H54 (cell line): ENCODE measurements around the gene CSTB.

ENCODE experiments used
- DNase-seq: peaks from one replicate; pipeline ENCODE4 v3.0.0; 2011; ENCODE audit warnings: low spot score, mixed read lengths; ENCODE audit not compliant: insufficient read length
- FAIRE-seq: peaks from 3 replicates; lab custom pipeline; 2011; peaks lifted over from hg19 to GRCh38; lab: Jason Lieb, UNC
- POLR2A ChIP-seq: IDR thresholded peaks from 2 replicates; pipeline ENCODE4 v1.6.1; 2011; ENCODE audit warnings: low read depth, mild to moderate bottlenecking, low read length

Gene CSTB

DNA sequence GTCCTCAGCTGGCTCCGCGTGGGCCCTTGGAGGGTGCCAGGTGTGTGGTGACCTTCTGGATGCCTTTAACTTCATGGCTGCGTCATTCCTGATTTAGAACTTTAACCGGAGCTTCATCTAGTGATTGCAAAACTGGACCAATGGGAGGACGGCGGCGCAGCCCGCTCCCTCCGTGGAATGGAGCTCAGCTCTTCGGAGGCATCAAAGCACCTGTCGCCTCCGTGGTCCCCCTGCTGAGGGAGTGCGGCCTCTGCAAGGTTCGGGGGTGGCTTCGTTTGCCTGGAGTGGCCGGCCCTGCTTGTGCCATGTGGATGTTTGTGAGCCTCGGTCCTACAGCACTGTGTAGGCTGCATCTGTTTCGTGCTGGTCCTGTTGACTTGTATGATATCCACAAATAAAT, 14.2 kb downstream of the CSTB start:
- FAIRE-seq (no peak), DNase-seq (no peak)
- no peak for TF ChIP-seq POLR2A

DNA sequence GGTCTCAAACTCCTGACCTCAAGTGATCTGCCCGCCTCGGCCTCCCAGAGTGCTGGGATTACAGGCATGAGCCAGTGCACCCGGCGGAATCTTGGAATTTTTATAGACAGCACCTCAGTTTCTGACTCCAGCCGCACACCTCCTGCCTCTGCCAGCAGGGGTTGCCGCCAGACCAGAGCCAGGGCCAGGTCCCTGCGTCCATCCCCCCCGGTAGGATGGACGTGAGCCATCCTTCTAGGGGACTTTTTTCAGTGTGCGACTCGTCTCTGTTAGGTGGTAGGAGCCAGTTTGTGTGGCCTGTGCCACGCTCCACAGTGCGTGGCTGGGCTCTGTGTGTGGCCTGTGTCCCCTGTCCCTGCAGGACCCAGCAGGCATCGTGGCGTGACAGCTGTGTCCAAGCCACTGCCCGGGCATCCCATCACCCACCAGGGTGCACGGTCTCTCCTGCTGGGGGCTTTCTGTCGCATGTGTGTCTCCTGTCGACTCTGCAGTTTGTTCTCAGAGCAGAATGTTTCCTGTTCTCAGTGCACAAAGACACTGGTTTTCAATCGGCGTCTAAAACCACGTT, 15.6 kb downstream of the CSTB start:
- TF ChIP-seq POLR2A = no peak

DNA sequence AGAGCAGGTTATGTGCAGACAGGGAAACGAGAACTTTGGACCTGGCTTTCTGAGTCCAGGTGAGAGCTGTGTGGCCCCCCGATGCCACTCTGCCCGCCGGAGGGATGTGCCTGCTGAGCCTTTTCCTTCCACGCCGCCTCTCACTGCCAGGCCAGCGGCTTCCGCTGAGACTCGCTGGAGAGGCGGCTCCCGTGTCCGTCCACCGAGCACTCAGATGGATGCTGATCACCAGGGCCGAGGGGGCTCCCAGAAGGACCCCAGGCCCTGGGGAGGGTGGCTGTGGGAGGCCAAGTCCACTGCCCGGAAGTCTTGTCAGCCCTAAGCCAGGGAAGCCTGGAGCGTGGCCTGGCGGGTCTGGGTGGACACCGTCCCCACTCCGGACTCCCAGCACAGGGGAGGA, 16.5 kb downstream of the CSTB start:
- no peak for FAIRE-seq
- TF ChIP-seq POLR2A = no peak

More for the DNA sequence above, 15.6 kb downstream of the CSTB start:
- DNase-seq = no peak
- FAIRE-seq = no peak

DNA sequence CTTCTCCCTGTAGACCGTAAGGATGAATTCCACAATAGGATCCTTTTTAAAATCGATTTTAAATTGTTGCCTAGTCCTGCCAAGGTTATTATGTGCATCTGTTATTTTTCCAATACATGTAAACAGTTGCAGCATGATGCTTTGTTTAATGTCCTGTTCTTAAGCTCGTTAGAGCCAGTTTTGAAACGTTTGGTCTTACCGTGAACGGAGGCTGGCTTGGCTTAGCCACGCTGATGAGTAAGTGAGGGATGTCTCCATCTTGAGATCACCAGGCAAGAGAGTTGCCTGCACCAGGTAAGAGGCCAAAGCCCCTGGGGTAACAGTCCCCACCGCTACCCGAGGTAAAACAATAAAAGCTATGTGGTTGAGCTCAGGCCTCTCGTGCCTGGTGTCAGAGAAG, 17.3 kb downstream of the CSTB start:
- DNase-seq (no peak), FAIRE-seq (no peak)
- TF ChIP-seq POLR2A = no peak

More for the DNA sequence above, 16.5 kb downstream of the CSTB start:
- DNase-seq = no peak

DNA sequence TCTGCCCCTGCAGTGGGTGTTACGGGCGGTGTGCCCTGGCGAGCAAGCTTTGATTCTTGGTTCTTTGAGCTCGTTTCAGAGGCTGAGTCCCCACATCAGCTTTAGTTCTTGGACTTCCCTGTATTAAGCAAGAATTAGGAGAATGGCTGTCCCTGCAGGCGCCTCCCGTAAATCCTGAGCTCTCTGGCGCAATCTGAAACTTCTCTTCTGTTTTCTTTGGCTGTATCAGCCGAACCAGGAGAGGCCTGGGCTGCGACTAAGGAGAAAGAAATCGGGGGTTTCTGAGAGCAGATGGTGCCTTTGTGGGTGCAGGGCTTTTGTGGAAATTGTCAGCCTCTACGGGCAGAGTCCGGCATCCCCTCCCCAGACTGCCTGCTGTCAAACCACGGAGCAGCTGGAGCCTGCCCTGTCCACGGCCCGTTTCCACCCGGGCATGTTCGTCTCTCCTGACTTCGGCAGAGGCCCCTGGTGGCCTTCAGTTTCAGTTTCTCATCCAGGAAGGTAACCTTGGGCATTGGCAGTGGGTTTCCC, 17.9 kb downstream of the CSTB start:
- FAIRE-seq = no peak
- TF ChIP-seq POLR2A = no peak
- DNase-seq = no peak

DNA sequence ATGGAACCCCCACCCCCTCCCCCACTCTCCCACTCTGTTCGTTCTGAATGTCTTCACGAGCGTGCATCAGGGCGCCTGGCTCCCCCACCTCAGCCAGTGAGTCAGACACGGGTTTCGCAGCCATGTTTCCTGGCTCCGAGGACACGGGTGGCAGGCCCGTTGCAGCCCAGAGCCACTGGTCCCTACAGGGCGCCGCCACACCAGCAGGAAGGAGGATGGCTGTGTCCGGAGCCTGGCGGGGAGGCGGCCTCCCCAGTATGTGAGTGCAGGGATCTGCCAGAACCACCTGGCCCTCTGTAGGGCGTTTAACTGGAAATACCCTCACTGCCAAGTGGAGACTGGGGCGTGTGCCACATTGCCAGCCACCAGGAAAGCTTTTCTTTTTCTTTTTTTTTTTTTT, 18.5 kb downstream of the CSTB start:
- TF ChIP-seq POLR2A = no peak

DNA sequence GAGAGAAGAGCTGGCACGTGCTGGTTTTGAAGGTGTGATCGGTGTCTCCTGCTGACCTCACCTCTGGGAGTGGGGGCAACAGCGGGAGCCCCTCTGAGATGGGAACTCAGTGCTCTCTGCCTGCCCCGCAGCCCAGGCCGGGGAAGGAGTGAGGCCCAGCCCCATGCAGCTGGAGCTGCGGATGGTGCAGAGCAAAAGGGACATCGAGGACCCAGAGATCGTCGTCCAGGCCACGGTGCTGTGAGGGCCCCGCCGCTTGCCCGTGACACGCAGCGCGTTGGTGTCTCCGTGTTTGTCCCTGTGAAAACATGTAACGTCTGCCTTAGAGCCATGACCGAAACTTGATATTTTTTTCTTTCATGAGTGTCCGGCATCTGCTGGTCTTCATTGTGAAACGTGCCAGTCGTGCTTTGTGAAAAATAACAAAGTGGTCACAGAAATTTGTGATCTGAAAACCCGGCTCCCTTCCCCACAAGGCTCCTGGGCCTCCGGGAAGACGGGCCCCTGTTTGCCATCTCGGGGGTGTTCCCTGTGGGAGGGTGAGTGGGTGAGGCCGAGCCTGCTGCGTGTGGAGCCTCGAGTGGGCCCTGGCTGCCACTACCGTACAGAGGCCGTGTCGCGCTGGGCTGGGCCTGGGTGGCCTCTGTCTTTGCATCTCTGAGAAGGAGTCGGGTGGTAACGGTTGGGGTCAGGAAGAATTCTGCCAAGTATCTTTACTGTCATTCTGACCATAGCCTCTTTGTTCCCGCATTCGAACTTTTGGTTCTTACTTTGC, 20.1 kb downstream of the CSTB start:
- FAIRE-seq (no peak), DNase-seq (no peak)
- TF ChIP-seq POLR2A = no peak

More for the DNA sequence above, 18.5 kb downstream of the CSTB start:
- DNase-seq = no peak
- FAIRE-seq = no peak

DNA sequence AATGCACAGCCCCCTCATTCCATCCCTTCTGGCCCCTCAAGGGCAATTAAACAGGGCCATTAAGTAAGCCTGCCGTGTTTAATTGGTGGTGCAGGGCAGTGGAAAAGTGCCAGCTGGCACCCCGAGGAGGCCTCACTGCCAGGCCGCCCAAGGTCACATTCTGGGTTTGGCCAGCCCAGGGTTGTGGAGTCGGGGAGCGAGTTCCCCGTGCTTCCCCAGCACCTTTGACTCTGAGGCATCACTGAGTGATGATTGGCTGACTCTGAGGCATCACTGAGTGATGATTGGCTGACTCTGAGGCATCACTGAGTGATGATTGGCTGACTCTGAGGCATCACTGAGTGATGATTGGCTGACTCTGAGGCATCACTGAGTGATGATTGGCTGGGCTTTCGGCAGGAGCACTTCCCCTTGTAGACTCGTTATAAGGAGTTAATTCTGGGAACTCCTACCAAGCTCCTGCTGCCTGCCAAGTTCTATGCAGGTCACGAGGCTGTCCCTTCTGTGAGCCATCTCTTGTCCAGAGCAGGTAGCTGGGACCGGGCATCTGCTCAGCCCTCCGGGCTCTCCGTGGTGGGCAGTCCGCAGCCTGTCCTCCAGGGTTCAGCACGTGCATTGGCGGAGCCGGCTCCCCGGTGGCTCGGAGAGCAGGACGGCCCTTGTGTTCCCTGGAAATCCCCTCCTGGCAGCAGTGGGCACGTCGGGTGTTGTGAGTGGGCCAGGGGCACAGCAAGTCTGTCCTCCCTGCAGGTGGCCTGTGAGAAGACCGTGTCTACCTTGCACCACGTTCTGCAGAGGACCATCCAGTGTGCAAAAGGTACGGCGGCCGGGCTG, 20.9 kb downstream of the CSTB start:
- TF ChIP-seq POLR2A = no peak
- DNase-seq = no peak
- no peak for FAIRE-seq

DNA sequence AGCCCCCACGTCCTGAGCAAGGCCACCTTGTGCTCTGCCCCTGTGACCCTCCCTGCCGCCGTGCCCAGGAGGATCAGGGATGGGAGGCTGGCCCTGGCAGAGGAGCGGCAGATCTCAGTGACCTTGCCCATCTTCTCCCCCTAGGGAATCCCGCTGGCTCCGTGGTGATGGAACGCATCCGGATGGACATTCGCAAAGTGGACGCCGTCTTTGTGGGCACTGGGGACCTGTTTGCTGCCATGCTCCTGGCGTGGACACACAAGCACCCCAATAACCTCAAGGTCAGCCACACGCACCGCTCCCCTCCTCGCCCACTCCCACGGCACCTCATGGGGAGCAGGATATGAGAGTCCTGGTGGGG, 22.7 kb downstream of the CSTB start:
- FAIRE-seq (no peak), DNase-seq (no peak)

DNA sequence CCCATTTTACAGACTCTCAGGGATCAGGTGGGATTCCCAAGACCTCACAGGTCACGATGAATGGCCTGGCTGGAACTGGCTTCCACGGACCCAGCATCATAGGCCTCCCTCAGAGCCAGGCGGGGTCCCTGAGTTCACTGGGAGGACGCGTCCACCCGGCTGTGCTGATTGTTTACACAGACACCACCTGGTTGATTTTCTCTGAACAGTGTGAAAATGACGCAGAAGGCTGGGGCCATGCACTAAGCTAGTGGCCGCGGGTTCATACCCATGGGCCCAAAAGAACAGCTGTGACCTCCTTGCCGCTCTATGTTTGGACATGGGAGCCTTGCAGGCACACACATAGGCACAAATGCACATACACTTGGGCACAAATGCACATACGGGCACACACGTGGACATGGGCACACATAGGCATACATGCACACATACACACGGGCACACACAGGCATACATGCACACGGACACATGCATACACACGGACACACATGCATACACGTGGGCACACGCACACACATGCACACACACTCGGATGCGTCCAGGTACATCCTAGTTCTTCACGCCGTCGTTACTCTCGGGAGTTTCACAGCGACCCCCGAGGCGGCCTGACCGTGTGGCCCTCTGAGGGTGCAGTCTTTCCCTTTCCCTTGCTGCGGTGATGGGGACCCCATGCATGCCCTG, 23.2 kb downstream of the CSTB start:
- no peak for FAIRE-seq
- no peak for TF ChIP-seq POLR2A
- no peak for DNase-seq

More for the DNA sequence above, 22.7 kb downstream of the CSTB start:
- no peak for TF ChIP-seq POLR2A

DNA sequence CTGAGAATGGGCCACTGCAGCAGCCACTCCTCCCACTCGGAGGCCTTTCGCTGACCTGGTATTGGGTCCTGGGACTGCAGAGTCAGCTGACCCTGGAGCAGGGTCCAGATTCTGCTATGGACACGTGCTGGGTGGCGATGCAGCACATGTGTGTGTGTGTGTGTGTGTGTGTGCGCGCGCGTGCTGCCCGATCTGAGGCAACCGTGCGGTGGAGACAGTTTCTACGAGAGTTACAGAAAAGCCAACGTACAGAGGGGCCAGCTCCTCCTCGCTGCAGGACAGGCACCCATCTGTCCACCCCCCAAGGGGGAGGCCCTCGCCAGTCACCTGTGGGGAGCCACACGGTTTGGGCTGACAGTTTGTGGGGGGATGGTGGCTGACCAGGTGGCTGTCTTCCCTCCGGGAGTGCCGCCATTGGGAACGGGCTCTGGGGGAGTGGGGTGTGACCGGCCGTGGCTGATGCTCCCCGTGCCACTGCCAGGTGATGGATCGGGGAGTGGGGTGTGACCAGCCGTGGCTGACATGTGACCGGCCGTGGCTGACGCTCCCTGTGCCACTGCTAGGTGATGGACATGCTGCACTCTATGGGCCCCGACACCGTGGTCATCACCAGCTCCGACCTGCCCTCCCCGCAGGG, 24.0 kb downstream of the CSTB start:
- TF ChIP-seq POLR2A = no peak
- no peak for DNase-seq

DNA sequence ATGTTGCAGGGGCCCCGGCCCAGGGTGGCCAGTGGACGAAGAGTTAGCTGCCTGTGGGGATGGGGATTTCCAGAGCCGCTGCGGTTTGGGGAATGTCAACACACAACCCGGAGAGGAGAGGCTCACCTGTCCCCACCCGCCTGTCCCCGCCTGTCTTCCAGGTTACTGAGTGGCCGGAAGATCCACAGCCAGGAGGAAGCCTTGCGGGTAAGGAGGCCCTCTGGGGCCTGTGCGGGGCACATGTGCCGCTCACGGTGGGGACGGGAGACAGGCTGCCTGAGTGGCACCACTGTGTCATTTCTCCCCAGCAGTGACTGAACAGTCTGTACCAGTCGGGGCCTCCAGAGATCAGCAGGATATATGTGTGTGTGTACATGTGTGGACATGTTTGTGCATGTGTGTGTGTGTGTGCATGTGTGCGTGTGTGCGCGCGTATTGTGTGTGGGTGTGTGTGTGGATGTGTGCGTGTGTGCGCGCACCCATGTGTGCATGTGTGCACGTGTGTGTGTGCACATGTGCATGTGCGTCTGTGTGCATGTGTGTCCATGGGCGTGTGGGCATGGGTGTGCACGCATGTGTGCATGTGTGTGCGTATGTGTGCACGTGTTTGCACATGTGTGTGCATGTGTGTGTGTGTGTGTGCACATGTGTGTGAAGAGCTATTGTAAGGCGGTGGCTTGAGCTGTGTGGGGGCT, 25.6 kb downstream of the CSTB start:
- no peak for TF ChIP-seq POLR2A
- no peak for DNase-seq
- FAIRE-seq = no peak

More for the DNA sequence above, 24.0 kb downstream of the CSTB start:
- no peak for FAIRE-seq
